Nephron progenitor cell (in vitro differentiated cells): ENCODE measurements around the gene COPS8.
A peak's percentile ranks its signal among the peaks of the same experiment; 100 is the strongest.

Experiments
- DNase-seq: peaks from one replicate; pipeline ENCODE4 v3.0.0; 2021
- H3K27ac Mint-ChIP-seq: 2 replicates; pipeline ENCODE4 v1.8.0; 2021; ENCODE audit warnings: mild to moderate bottlenecking, moderate library complexity, mixed read lengths
- H3K27me3 Mint-ChIP-seq: 2 replicates; pipeline ENCODE4 v1.8.0; 2021; ENCODE audit warnings: mild to moderate bottlenecking, low read depth, mixed read lengths; ENCODE audit not compliant: poor library complexity
- H3K36me3 Mint-ChIP-seq: 2 replicates; pipeline ENCODE4 v1.8.0; 2021; ENCODE audit warnings: low read depth, mixed read lengths
- H3K4me1 Mint-ChIP-seq: 2 replicates; pipeline ENCODE4 v1.8.0; 2021; ENCODE audit warnings: mixed read lengths
- H3K4me3 Mint-ChIP-seq: 2 replicates; pipeline ENCODE4 v1.8.0; 2021; ENCODE audit warnings: mild to moderate bottlenecking, moderate library complexity, mixed read lengths
- H3K9me3 Mint-ChIP-seq: 2 replicates; pipeline ENCODE4 v1.8.0; 2021; ENCODE audit warnings: mild to moderate bottlenecking, moderate library complexity, mixed read lengths
- CTCF ChIP-seq: fragments of 200-600 bp; sonication (generic); IDR thresholded peaks from 2 replicates; pipeline ENCODE4 v1.5.0; 2021; ENCODE audit warnings: antibody characterized with exemption

Gene COPS8

GRCh38 chr2:237085248-237086221 lies at the start of gene COPS8:
COPS8 (plus strand) TSS chr2:237085889; CDS start chr2:237085965, 76 bp downstream.
- peak; percentile 93 for DNase-seq
- Mint-ChIP-seq H3K27me3 (peaks cover 7% of the 10 kb centered on the region), H3K27ac (peak within 1 kb of the TSS; percentile 100), H3K36me3 (peaks cover 26% of the 10 kb centered on the region), H3K4me3 (peak within 1 kb of the TSS; percentile 100), H3K4me1 (peaks cover 38% of the 10 kb centered on the region), H3K9me3 (peaks cover 11% of the 10 kb centered on the region)
- peak; percentile 10 for TF ChIP-seq CTCF

- DNase-seq: no peak
- Mint-ChIP-seq H3K27ac (no peak overlapping the region), H3K27me3 (peaks cover 4% of the 10 kb centered on the region), H3K4me3 (no peak overlapping the region), H3K4me1 (peaks cover 57% of the 10 kb centered on the region), H3K36me3 (no peaks in the 10 kb centered on the region), H3K9me3 (no peaks in the 10 kb centered on the region)
- no peak for TF ChIP-seq CTCF
Observed at GRCh38 chr2:237039301-237040031, 46.2 kb upstream of the COPS8 start.

- Mint-ChIP-seq H3K4me1 (peaks cover 45% of the 10 kb centered on the region), H3K27me3 (no peaks in the 10 kb centered on the region), H3K36me3 (no peaks in the 10 kb centered on the region)
Observed at GRCh38 chr2:237041231-237041630, 44.5 kb upstream of the COPS8 start.

GRCh38 chr2:237042101-237042500 lies 43.6 kb upstream of the COPS8 start:
- no peak for DNase-seq
- TF ChIP-seq CTCF: no peak
- peaks cover 44% of the 10 kb centered on the region for H3K4me1 Mint-ChIP-seq
- peaks cover 2% of the 10 kb centered on the region for H3K36me3 Mint-ChIP-seq
- H3K27ac Mint-ChIP-seq: no peak overlapping the region
- no peaks in the 10 kb centered on the region for H3K27me3 Mint-ChIP-seq
- H3K9me3 Mint-ChIP-seq: peaks cover 2% of the 10 kb centered on the region
- no peak overlapping the region for H3K4me3 Mint-ChIP-seq

More at GRCh38 chr2:237041231-237041630, 44.5 kb upstream of the COPS8 start:
- Mint-ChIP-seq H3K27ac (no peak overlapping the region), H3K4me3 (no peak overlapping the region), H3K9me3 (no peaks in the 10 kb centered on the region)
- no peak for DNase-seq
- TF ChIP-seq CTCF: no peak

- TF ChIP-seq CTCF: no peak
- H3K27ac Mint-ChIP-seq: no peak overlapping the region
- H3K9me3 Mint-ChIP-seq: peaks cover 20% of the 10 kb centered on the region
- H3K4me1 Mint-ChIP-seq: peaks cover 31% of the 10 kb centered on the region
- H3K4me3 Mint-ChIP-seq: no peak overlapping the region
- H3K27me3 Mint-ChIP-seq: peaks cover 3% of the 10 kb centered on the region
- peaks cover 20% of the 10 kb centered on the region for H3K36me3 Mint-ChIP-seq
- DNase-seq: no peak
Observed at GRCh38 chr2:237043866-237044265, 41.8 kb upstream of the COPS8 start.
